NCI-H1436 treated with DMSO at 0.1 percent for 48 hours (cell line): ENCODE data around the gene ANGPT4.
"Not testable (repeated sequence)": the region's sequence is repeated elsewhere in the genome, so short reads cannot be mapped to it uniquely, and the experiment has no call there.

Experiments used
- DNase-seq: peaks from one replicate; lab custom pipeline; 2025; lab: John Stamatoyannopoulos, UW

The ANGPT4 gene

GRCh38 chr20:844473-845225, 71.5 kb downstream of the ANGPT4 start:
- peak; percentile 70 for DNase-seq

GRCh38 chr20:843912-844311, 72.2 kb downstream of the ANGPT4 start:
- DNase-seq, result no peak

- DNase-seq, result no peak
Observed at GRCh38 chr20:842547-842940, 73.6 kb downstream of the ANGPT4 start.

GRCh38 chr20:841568-842546, 74.3 kb downstream of the ANGPT4 start:
- no peak for DNase-seq

- DNase-seq, result no peak
Observed at GRCh38 chr20:840858-841567, 75.1 kb downstream of the ANGPT4 start.

GRCh38 chr20:840503-840857, 75.7 kb downstream of the ANGPT4 start:
- DNase-seq, result no peak

- no peak for DNase-seq
Observed at GRCh38 chr20:839626-840025, 76.5 kb downstream of the ANGPT4 start.

GRCh38 chr20:839015-839414, 77.1 kb downstream of the ANGPT4 start:
- DNase-seq, result no peak

- no peak for DNase-seq
Observed at GRCh38 chr20:836190-836589, 79.9 kb downstream of the ANGPT4 start.

- DNase-seq, result no peak
Observed at GRCh38 chr20:835608-836045, 80.5 kb downstream of the ANGPT4 start.

GRCh38 chr20:834151-834746, 81.9 kb downstream of the ANGPT4 start:
- DNase-seq, result no peak

GRCh38 chr20:833450-834150, 82.5 kb downstream of the ANGPT4 start, which contains the start of gene FAM110A:
Gene FAM110A (plus strand): TSS chr20:833715. CDS start chr20:844805, 11,090 bp downstream.
- DNase-seq, result peak; percentile 73

GRCh38 chr20:833121-833449, 83.0 kb downstream of the ANGPT4 start:
- no peak for DNase-seq

GRCh38 chr20:831956-832355, 84.2 kb downstream of the ANGPT4 start:
- no peak for DNase-seq

- no peak for DNase-seq
Observed at GRCh38 chr20:831251-831650, 84.9 kb downstream of the ANGPT4 start.

- no peak for DNase-seq
Observed at GRCh38 chr20:830011-830521, 86.1 kb downstream of the ANGPT4 start.

- DNase-seq, result no peak
Observed at GRCh38 chr20:829551-829950, 86.6 kb downstream of the ANGPT4 start.

- no peak for DNase-seq
Observed at GRCh38 chr20:828987-829386, 87.1 kb downstream of the ANGPT4 start.

- DNase-seq, result not testable (repeated sequence)
Observed at GRCh38 chr20:827981-828380, 88.2 kb downstream of the ANGPT4 start.

- DNase-seq, result no peak
Observed at GRCh38 chr20:826695-827323, 89.3 kb downstream of the ANGPT4 start.
